ENCODE measurements around the gene TLK2.

- TF ChIP-seq CTCF (conservative IDR thresholded peaks at IDR 0.05; ENCODE audit: low read depth, low read length): no peak
- no peak for TF ChIP-seq EZH2 (IDR thresholded peaks at IDR 0.05; ENCODE audit: borderline replicate concordance, low read depth, low read length, poor library complexity, severe bottlenecking)
Observed at GRCh38 chr17:62478424-62478879, at the start of gene TLK2.

All from A673 (cell line).